Measurements from ENCODE around the gene S100A14.

S100A14 gene

GRCh38 chr1:153610811-153611301 lies 5.3 kb downstream of the S100A14 start:
- Histone ChIP-seq H3K4me3 (ENCODE audit: low read length) (no peak overlapping the region), H3K4me2 (ENCODE audit: low read depth, low read length) (no peak overlapping the region), H3K79me2 (ENCODE audit: low read length) (no peaks in the 10 kb centered on the region), H3K27me3 (replicated peaks; ENCODE audit: insufficient read depth, low read length) (no peaks in the 10 kb centered on the region), H3K27ac (ENCODE audit: low read length) (no peak overlapping the region), H3K9me2 (replicated peaks; ENCODE audit: insufficient read depth, low read length) (no peaks in the 10 kb centered on the region), H3K9ac (ENCODE audit: low read length) (no peak overlapping the region), H3K36me3 (replicated peaks; ENCODE audit: insufficient read depth, low read length) (no peaks in the 10 kb centered on the region), H3K4me1 (ENCODE audit: low read length) (no peaks in the 10 kb centered on the region), H3F3A (ENCODE audit: insufficient read depth, low read length) (no peaks in the 10 kb centered on the region), H2AFZ (ENCODE audit: low read length) (no peak overlapping the region), H3K9me3 (replicated peaks; ENCODE audit: insufficient read depth, low read length) (no peaks in the 10 kb centered on the region), H4K20me1 (ENCODE audit: insufficient read depth, low read length) (no peaks in the 10 kb centered on the region)
- TF ChIP-seq CTCF (IDR thresholded peaks at IDR 0.05; ENCODE audit: low read length): no peak
- TF ChIP-seq EZH2 (optimal IDR thresholded peaks at IDR 0.05; ENCODE audit: low read depth, low read length): no peak
- TF ChIP-seq EZH2phosphoT487 (IDR thresholded peaks at IDR 0.05; ENCODE audit: low read length): no peak
- DNase-seq: no peak

- no peak overlapping the region for H3K9ac ChIP-seq (ENCODE audit: low read length)
- H3K9me3 ChIP-seq (replicated peaks; ENCODE audit: insufficient read depth, low read length): no peaks in the 10 kb centered on the region
- no peaks in the 10 kb centered on the region for H3K27me3 ChIP-seq (replicated peaks; ENCODE audit: insufficient read depth, low read length)
- no peak overlapping the region for H3K27ac ChIP-seq (ENCODE audit: low read length)
- no peak overlapping the region for H3K4me3 ChIP-seq (ENCODE audit: low read length)
- TF ChIP-seq EZH2phosphoT487 (IDR thresholded peaks at IDR 0.05; ENCODE audit: low read length) (no peak), EZH2 (optimal IDR thresholded peaks at IDR 0.05; ENCODE audit: low read depth, low read length) (no peak), CTCF (IDR thresholded peaks at IDR 0.05; ENCODE audit: low read length) (no peak)
- H3F3A ChIP-seq (ENCODE audit: insufficient read depth, low read length): no peaks in the 10 kb centered on the region
- H3K79me2 ChIP-seq (ENCODE audit: low read length): no peaks in the 10 kb centered on the region
- no peaks in the 10 kb centered on the region for H3K4me1 ChIP-seq (ENCODE audit: low read length)
- no peaks in the 10 kb centered on the region for H4K20me1 ChIP-seq (ENCODE audit: insufficient read depth, low read length)
- H3K36me3 ChIP-seq (replicated peaks; ENCODE audit: insufficient read depth, low read length): no peaks in the 10 kb centered on the region
- no peaks in the 10 kb centered on the region for H3K9me2 ChIP-seq (replicated peaks; ENCODE audit: insufficient read depth, low read length)
- no peak overlapping the region for H3K4me2 ChIP-seq (ENCODE audit: low read depth, low read length)
- no peak for DNase-seq
- no peak overlapping the region for H2AFZ ChIP-seq (ENCODE audit: low read length)
Observed at GRCh38 chr1:153610334-153610733, 5.8 kb downstream of the S100A14 start.

GRCh38 chr1:153609585-153609907 lies 6.6 kb downstream of the S100A14 start:
- Histone ChIP-seq H3K9ac (ENCODE audit: low read length) (no peak overlapping the region), H2AFZ (ENCODE audit: low read length) (no peak overlapping the region), H3K79me2 (ENCODE audit: low read length) (no peaks in the 10 kb centered on the region), H3K36me3 (replicated peaks; ENCODE audit: insufficient read depth, low read length) (no peaks in the 10 kb centered on the region), H3K27ac (ENCODE audit: low read length) (no peak overlapping the region), H3K4me3 (ENCODE audit: low read length) (no peak overlapping the region), H3K27me3 (replicated peaks; ENCODE audit: insufficient read depth, low read length) (no peaks in the 10 kb centered on the region), H3K4me2 (ENCODE audit: low read depth, low read length) (no peak overlapping the region), H4K20me1 (ENCODE audit: insufficient read depth, low read length) (no peaks in the 10 kb centered on the region), H3F3A (ENCODE audit: insufficient read depth, low read length) (no peaks in the 10 kb centered on the region), H3K9me3 (replicated peaks; ENCODE audit: insufficient read depth, low read length) (no peaks in the 10 kb centered on the region), H3K9me2 (replicated peaks; ENCODE audit: insufficient read depth, low read length) (no peaks in the 10 kb centered on the region), H3K4me1 (ENCODE audit: low read length) (no peaks in the 10 kb centered on the region)
- no peak for DNase-seq
- TF ChIP-seq EZH2phosphoT487 (IDR thresholded peaks at IDR 0.05; ENCODE audit: low read length): no peak
- no peak for TF ChIP-seq CTCF (IDR thresholded peaks at IDR 0.05; ENCODE audit: low read length)
- no peak for TF ChIP-seq EZH2 (optimal IDR thresholded peaks at IDR 0.05; ENCODE audit: low read depth, low read length)

Data from MM.1S (cell line).